HUDEP-2 (cell line): ENCODE results near the gene HAND1.

Experiments used
- DNase-seq, 76 experiments: peaks; one replicate each; lab custom pipeline; 2025; ENCODE audit not compliant: unreplicated experiment in 76 of 76; lab: John Stamatoyannopoulos, UW

HAND1 gene

GRCh38 chr5:154464438-154464837 lies 13.6 kb downstream of the HAND1 start:
- DNase-seq = no peak

GRCh38 chr5:154461531-154461930 lies 16.5 kb downstream of the HAND1 start:
- no peak for DNase-seq

DNA sequence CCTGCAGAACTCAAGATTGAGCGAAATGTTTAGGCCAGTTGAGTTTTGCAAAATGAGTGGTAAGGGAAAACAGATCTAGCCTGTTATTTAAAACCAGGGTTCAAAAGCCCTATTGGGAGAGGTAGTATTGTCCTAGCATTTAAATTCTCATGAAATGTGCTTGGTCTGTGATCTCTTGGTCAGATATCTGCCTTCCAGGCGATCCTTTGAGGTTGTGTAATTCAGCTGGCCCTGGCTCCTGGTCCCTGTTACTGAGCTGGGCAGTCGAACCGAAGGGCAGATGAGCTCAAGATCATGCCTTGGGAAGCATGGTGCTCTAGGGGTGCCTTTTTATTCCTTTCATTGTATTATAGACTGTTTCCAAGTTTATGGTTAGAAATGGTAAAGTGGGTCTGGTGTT lies 17.9 kb downstream of the HAND1 start:
- no peak for DNase-seq

- DNase-seq = no peak
These were observed 19.0 kb downstream of the HAND1 start for GRCh38 chr5:154459015-154459414.

GRCh38 chr5:154456540-154456939 lies 21.5 kb downstream of the HAND1 start:
- DNase-seq = no peak

- no peak for DNase-seq
These were observed 22.4 kb downstream of the HAND1 start for GRCh38 chr5:154455585-154455984.

- no peak for DNase-seq
These were observed 26.1 kb downstream of the HAND1 start for GRCh38 chr5:154451957-154452356.

GRCh38 chr5:154449786-154450185 lies 28.2 kb downstream of the HAND1 start:
- DNase-seq = no peak

- DNase-seq = no peak
These were observed 30.8 kb downstream of the HAND1 start for GRCh38 chr5:154447089-154447725.

DNA sequence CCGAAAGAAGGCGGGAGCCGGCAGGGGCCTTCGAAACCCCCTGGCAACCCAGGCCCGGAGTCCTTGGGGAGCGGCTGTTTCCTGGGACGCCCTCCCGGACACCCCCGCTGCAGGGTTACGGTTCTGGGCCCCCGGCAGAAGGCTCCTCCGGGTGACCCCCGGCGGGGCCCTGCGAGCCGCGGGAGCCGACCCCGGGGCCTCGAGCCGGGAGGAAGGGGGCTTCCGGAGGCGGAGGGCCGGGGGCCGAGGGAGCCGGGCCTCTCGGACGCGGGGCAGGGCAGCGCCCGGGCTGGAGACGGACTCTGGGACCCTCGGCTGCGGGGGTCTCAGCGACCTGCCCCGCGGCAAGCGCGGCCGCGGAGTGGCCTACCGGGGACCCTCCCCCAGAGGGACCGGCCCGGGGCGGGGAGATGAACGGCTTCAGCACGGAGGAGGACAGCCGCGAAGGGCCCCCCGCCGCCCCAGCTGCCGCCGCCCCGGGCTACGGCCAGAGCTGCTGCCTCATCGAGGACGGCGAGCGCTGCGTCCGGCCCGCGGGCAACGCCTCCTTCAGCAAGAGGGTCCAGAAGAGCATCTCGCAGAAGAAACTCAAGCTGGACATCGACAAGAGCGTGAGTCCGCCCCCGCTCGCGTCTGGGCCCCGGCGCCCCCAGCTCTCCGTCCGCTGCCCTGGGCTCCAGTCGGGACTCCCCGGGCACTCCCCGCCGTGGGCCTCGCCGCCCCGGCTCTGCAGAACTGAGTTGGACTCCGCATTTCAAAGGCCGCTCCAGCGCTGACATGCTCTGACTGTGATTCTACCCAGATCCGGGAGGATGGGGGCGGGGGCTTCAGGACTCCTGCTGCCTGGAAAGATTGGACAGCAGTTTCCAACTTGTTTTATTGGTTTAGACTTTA lies 31.6 kb downstream of the HAND1 start:
- peak in 11 of 76 experiments; percentile 3 to 33 (median 11) for DNase-seq

- DNase-seq = peak in 74 of 76 experiments; percentile 30 to 97 (median 90)
These were observed 32.4 kb downstream of the HAND1 start, which contains the start of gene SAP30L for GRCh38 chr5:154445422-154446194. TSS of gene SAP30L (plus strand) at chr5:154445997. CDS start at chr5:154446605, 608 bp downstream.

- DNase-seq = peak in 9 of 76 experiments; percentile 2 to 33 (median 8)
These were observed 33.2 kb downstream of the HAND1 start for GRCh38 chr5:154444556-154445421.

- no peak for DNase-seq
These were observed 35.2 kb downstream of the HAND1 start for GRCh38 chr5:154442801-154443200.

DNA sequence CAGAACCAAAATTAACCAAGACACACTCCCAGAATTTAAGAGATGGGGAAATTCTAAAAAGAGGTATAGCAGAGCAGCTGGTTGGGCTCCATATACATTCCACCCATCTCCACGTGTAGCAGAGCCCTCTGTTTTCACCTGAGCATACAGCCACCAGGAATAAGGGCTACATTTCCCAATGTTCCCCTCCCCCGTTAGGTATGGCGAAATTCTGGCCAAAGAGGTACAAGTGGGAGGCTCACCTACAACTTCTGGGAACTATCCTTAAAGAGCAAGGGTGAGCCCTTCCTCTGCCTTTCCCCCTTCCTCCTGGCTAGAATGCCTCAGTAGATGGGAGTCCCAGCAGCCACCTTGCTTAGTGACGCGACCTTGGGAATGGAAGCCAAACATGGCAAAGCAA lies 37.5 kb downstream of the HAND1 start:
- DNase-seq = no peak

DNA sequence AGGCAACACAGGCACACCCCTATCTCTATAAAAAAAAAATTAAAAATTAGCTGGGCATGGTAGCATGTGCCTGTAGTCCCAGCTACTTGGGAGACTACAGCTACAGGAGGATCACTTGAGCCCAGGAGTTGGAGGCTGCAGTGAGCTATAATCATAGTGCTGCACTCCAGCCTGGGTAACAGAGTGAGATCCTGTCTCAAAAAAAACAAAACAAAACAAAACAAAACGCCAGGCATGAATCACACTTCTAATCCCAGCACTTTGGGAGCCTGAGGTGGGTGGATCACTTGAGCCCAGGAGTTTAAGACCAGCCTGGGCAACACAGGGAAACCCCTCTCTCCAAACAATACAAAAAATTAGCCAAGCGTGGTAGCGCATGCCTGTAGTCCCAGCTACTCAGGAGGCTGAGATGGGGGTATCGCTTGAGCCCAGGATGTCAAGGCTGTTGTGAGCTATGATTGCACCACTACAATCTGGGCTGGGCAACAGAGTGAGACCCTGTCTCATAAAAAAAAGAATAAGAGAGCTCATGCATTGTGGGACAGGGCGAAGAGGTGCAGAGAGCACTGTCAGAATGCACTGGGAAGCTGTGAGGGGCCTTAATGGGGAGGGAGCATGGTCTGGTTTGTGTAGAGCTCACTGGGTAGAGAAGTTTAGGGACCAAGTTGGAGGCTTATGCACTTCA lies 40.6 kb downstream of the HAND1 start:
- DNase-seq = no peak

GRCh38 chr5:154435226-154435625 lies 42.8 kb downstream of the HAND1 start:
- no peak for DNase-seq

DNA sequence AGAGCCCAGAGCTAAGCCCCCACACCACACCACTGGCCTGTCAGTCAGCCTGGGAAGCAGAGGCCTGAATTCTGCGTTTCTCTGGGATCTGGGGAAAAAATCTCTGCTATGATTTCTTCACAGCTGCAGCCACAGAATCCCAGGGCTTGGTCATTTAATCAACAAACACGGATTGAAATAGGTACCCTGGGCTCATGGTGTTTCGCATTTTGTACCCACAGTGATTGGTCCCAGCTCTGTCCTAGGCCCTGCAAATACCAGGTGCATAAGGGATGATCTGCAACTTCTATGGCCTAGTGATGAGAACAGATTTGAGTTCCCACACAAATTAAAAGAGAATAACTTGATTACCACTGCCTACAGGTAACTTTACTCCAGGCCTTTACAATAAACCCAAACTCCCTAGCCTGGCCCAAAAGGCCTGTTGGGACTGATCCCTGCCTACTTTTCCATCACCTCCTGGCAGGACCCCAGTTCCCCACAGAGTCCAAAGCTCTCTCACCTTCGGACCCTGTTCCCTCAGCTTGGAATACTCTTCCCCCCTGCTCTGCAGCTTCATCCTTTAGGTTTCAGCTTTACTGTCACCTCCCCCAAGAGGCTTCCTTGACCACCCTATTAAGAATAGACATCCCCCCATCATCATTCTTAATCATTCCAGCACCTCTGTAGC lies 46.9 kb downstream of the HAND1 start:
- no peak for DNase-seq

DNA sequence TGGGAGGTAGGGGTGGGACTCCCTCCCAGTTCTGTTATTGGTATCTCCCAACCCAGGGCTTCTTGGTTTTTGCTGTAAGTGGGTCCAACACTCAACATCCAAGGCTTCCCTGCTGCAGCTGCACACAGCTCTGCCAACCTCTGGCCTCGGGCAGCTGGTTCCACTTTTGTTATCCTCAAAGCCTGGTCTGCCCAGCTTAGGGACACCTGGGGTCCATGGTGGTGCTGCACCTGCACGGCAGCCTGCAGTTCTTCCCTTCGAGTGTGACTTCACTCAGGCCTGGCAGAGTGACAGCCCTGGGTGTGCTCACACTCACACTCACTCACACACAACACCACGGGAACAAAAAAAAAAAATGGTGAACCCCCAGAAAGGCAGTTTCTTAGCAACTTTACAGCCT lies 47.6 kb downstream of the HAND1 start:
- DNase-seq = no peak

DNA sequence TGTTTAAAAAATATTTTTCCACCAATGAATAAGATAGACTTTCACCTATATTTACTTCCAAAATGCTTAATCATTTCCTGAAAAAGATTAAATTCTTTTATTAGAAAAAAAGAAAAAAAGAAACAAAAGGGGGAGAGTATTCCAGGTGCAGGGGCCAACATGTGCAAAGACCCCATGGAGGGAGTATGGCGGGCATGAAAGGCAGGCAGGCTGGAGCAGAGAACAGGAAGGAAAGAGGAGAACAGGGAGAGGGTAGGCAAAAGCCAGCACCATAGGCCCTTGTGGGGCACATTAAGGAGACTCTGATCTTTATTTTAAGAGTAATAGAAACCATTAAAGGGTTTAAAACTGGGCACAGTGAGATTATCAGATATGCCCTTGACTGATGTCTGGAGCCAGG lies 48.7 kb downstream of the HAND1 start:
- no peak for DNase-seq
